TTC549 (cell line): Measurements from ENCODE around the gene MTIF2.
"Not testable (repeated sequence)": the region's sequence is repeated elsewhere in the genome, so short reads cannot be mapped to it uniquely, and the experiment has no call there.

Source experiments
- FAIRE-seq: peaks from 2 replicates; lab custom pipeline; 2012; peaks lifted over from hg19 to GRCh38; lab: Jason Lieb, UNC

The MTIF2 gene

GRCh38 chr2:55239656-55240222 lies 29.3 kb downstream of the MTIF2 start:
- no peak for FAIRE-seq

GRCh38 chr2:55236992-55237543 lies 32.0 kb downstream of the MTIF2 start:
- FAIRE-seq: no peak

- no peak for FAIRE-seq
Observed at GRCh38 chr2:55235724-55236538, 33.1 kb downstream of the MTIF2 start.

- no peak for FAIRE-seq
Observed at GRCh38 chr2:55233658-55233940, 35.4 kb downstream of the MTIF2 start.

GRCh38 chr2:55232863-55233657 lies 36.0 kb downstream of the MTIF2 start:
- no peak for FAIRE-seq

GRCh38 chr2:55232084-55232862 lies 36.8 kb downstream of the MTIF2 start, which contains the start of the genes CLHC1 and RPS27A:
CLHC1 (minus strand) TSS chr2:55232293; CDS start chr2:55222411, 9,882 bp downstream.
RPS27A (plus strand) TSS chr2:55232688; CDS start chr2:55232825, 137 bp downstream.
- FAIRE-seq: peak; percentile 91

GRCh38 chr2:55231546-55232083 lies 37.4 kb downstream of the MTIF2 start:
- no peak for FAIRE-seq

GRCh38 chr2:55230551-55230950 lies 38.5 kb downstream of the MTIF2 start:
- FAIRE-seq: no peak

- no peak for FAIRE-seq
Observed at GRCh38 chr2:55229221-55229620, 39.8 kb downstream of the MTIF2 start.

GRCh38 chr2:55228226-55228563 lies 40.8 kb downstream of the MTIF2 start:
- no peak for FAIRE-seq

GRCh38 chr2:55227437-55228225 lies 41.4 kb downstream of the MTIF2 start:
- FAIRE-seq: not testable (repeated sequence)

- no peak for FAIRE-seq
Observed at GRCh38 chr2:55225481-55226020, 43.5 kb downstream of the MTIF2 start.

GRCh38 chr2:55224761-55225261 lies 44.2 kb downstream of the MTIF2 start:
- FAIRE-seq: no peak

- FAIRE-seq: no peak
Observed at GRCh38 chr2:55223958-55224760, 44.9 kb downstream of the MTIF2 start.

GRCh38 chr2:55213822-55214221 lies 55.2 kb downstream of the MTIF2 start:
- FAIRE-seq: no peak

- no peak for FAIRE-seq
Observed at GRCh38 chr2:55204950-55205349, 64.1 kb downstream of the MTIF2 start.

- no peak for FAIRE-seq
Observed at GRCh38 chr2:55204536-55204935, 64.5 kb downstream of the MTIF2 start.

GRCh38 chr2:55200416-55200815 lies 68.6 kb downstream of the MTIF2 start:
- FAIRE-seq: no peak

- no peak for FAIRE-seq
Observed at GRCh38 chr2:55196526-55196925, 72.5 kb downstream of the MTIF2 start.

GRCh38 chr2:55191888-55192287 lies 77.1 kb downstream of the MTIF2 start:
- not testable (repeated sequence) for FAIRE-seq
